A172 (cell line): ENCODE data around the gene LETM1. TPM values are rescaled to one million over a fixed set of nuclear protein-coding genes. Genes with fewer than 3 reads are reported as not detected.

Experiments
- DNase-seq: peaks from one replicate; pipeline ENCODE4 v3.0.0-alpha.2; 2015; ENCODE audit warnings: low spot score
- total RNA-seq: library from RNA; depleted of rRNA; stranded (reverse); fragments of >200 nt; shearing (Covaris generic); gene quantifications from 2 replicates; pipeline ENCODE4 v1.2.3, GENCODE V29; 2014

Gene LETM1
- total RNA-seq, 1 experiment from 2014 or later, result 55.6 TPM

DNA sequence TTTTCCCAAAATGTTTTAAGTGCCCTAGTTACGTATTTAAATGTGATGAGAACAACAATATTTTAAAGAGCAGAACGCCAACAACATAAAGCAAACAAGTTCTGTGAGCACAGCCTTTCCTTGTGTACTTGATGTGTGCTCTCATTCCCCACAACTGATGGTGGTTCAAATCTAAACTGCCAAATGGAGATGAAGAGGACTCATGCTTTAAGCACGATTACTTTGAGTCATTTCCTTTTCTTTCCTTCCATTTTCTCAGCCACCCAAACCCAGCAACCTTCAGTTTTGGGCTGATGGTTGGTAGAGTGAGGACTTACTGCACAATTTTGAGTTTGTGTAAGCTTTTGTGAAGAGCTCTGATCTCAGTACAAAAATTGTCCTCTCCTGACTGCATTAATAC is 16.9 kb upstream of the LETM1 start:
- peak; percentile 71 for DNase-seq

DNA sequence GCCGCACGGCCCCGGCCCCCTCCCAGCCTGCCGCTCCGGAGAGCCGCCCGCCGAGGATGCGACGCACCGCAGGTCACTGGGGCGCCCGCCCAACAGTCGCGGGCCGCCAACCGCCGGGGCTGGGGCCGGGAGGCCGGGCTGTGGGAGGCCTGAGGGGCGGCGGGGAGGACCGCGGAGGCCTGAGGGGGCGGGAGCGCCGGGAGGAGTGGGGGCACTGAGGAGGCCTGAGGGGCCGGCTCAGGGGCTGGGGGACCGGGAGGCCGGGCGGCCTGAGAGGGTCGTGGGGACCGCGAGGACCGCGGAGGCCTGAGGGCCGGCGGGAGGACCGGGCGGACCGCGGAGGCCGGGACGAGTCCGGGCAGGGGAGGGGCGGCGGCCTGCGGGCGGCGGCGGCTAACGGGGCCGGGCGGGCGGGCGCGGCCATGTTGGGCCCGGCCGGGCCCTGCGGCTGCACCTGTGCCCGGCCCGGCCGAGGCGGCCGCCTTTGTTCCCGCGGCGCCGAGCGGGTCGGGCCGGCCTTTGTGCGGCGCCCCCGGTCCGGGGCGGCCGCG is 15.6 kb upstream of the LETM1 start:
- no peak for DNase-seq

DNA sequence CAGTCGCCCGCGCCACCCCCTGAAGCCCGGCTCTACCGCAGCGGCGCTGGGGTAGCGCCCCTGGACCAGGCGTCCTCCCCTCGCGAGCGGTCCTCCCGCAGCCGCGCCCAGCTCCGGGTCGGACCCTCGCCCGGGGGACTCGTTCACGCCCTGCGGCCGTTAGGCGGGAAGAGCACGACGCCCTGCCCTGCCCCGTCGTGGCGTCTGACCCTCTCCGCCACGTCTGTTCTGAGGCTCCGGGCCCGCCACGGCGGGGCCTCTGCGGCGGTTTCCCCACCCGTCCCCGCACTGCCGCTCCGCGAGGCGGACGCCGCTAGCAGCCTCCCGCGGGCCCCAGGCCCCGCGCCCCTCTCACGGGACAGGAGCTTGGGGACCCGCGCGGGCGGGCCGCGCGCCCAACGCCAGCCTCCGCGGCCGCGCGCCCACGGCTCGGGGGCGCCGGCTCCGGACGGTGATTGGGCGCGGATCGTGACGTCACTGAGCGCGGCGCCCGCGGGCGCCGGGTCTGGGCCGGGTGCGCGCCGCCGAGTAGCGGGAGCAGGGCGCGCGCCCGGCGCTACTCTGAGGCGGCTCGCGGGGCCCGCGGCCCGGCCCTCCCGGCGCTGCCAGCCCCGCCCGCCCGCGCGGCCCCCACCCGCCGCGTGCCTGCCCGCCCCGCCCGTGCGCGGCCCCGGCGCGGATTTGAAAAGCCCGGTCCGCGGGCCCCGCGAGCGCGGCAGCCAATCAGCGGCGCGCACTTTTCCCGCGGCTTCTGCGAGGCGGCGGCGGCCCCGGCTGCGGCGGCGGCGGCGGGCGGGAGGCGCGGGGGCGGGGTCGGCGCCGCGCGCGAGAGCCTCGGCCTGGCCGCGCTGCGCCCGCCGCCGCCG is 14.9 kb upstream of the LETM1 start, which contains the start of gene NSD2:
Gene NSD2, plus strand, starts transcription at position 816 of the 866 bp plus-strand sequence. CDS start 29,262 bp downstream, outside the sequence.
- peak; percentile 49 for DNase-seq

DNA sequence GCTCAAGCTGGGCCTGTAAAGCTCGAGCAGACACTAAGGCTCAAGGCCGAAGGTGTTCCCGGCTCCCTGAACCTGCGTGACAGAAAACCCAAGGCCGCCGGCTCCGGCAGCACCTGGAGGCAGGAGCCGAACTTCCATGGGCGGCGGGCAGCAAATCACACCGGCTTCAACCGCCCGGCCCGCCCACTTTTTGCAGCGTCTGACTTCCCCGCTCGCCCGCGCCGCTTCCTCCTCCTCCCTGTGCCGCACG is 14.3 kb upstream of the LETM1 start:
- DNase-seq, result peak; percentile 66

DNA sequence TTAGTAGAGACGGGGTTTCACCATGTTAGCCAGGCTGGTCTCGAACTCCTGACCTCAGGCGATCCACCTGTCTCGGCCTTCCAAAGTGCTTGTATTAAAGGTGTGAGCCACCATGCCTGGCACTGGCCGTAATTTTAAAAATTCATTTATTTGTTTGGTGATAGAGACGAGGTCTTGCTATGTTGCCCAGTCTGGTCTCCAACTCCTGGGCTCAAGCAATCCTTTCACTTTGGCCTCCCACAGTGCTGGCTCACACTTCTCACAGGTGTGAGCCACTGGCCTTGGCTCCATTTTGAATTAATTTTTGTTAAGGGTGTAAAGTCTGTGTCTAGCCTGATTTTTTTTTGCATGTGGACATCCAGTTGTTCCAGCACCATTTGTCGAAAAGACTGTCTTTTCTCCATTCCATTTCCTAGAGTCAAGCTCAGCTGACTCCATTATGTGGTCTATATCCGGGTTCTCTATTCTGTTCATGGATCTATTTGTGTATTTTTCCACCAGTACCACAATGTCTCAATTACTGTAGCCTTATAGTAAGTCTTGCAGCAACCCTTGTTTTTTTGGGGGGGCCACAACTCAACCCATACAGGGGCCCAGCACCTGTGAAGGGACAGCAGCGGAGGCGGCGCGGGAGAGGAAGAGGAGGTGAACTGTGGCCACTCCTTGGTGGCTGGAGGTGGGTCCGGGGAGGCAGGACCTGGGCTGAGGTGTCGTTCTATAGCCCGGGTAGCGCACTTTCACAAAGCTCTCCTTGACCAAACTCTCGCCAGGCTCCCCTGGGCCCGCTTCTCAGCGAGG is 13.8 kb upstream of the LETM1 start:
- DNase-seq, result no peak

DNA sequence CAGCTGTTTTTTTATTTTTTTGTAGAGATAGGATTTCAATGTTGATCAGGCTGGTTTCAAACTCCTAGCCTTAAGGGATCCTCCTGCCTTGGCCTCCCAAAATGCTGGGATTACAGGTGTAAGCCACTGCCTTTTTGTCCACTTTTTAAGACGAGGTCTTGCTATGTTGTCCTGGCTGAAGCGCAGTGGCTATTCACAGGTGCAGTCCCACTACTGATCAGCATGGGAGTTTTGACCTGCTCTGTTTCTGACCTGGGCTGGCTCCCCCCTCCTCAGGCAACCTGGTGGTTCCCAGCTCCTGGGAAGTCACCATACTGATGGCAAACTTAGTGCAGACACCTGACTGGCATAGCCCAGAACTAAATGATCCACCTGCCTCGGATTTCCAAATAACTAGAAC is 13.0 kb upstream of the LETM1 start:
- DNase-seq, result no peak

DNA sequence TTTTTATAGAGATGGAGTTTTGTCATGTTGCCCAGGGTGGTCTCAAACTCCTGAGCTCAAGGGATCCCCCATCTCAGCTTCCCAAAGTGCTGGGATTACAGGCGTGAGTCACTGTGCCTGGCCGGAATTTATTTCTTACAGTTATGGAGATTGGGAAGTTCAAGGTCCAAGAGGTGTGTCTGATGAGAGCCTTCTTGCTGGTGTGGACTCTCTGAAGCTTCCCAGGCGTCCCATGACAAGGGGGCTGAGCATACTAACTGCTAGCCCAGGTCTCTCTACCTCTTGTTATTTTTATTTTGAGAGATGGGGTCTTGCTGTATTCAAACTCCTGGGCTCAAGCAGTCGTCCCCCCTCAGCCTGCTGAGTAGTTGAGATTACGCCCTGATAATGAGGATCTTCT is 12.3 kb upstream of the LETM1 start:
- no peak for DNase-seq

DNA sequence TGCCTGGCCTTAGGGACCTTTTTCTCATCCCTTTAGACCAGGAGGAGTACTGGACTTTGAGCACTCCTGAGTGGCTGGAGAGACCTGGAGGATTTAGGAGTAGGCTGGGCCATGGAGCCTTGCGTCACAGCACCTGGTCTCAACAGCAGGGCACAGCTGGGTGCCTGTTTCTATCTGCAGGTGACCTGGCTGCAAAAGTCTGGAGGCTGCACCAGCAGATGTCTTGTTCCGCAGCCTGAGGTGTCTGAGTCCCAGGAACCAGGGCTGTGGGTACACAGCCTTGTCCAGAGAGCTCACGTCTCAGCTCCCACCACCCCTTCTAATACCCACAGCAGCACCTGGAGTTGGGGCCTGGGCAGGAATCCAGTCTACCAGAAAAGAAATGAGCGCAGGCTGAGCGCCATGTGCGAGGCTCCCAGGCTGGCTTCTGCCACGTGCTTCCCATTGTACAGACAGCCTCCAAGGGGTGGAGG is 10.3 kb upstream of the LETM1 start:
- no peak for DNase-seq

DNA sequence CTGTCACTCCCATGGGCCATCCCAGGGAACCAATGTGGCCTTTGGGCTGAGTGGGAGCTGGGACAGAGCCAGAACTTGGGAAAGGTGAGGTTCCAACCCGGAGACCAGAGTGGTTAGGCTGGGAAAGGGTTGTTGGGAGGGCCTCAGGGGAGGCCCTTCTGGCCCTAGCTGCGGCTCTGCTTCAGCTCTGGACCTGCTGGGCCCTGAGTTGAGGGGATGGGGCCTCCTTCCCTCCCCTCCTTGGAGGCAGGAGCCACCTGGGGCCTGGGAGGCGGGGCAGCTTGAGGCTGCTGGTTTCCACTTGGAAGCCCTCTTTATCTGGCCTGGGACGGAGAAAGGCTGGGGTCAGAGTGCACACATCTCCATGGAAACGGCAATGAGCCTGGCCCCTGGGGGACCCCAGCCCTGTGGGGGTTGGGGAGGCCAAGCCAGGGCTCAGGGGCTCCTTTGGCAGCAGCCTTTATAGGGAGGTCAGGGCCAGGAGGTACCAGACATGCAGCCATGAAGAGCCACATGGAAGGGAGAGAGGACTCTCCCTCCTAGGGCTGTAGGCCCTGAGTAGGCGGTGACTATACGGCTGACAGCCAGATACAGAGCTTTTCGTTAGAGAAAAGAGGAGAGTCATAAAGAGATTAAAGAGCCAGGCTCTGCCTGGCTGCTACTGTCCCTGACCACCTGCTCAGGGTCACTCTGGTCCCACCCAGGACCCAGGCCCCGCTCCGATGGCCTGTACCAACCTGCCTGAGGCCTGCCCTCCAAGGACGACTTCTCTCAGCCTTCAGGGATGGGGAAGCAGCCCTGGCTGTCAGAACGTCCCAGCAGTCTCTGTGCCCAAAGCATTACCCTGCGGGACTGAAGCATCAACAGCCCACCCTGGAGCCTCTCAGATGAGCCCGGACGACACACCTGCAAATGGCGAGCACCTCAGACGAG is 8.4 kb upstream of the LETM1 start:
- DNase-seq, result no peak

DNA sequence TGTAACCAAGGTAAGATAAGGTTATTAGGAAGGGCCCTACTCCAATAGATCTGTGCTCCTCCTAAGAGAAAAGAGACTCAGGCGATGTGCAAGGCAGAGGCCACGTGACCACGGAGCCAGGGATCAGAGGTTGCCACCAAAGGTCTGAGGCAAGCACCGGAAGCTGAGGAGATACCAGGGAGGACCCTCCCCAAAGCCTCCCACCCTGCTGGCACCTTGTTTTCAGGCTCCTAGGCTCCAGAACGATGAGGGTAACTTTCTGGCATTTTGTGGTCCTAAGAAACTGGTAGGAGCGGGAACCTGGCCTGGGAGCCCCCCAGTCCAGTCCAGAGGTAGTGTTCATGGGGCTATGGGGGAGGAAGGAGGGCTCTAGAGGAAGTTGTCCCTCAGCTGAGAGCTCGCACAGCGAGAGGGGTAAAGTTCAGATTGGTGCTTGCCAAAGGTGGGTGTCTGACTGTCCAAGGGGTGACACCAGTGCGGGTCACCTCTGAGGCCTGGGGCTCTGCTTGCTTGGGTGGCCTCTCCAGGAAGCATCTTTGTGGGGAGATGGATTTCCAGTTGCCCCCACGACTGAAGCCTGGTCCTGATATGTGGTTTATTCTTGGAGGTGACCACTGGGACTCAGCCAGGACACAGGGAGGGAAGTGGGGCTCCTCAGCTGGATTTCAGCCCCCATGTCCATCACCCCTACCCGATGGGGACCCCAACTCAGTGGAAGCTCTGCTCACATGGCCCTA is 7.5 kb upstream of the LETM1 start:
- DNase-seq, result no peak

DNA sequence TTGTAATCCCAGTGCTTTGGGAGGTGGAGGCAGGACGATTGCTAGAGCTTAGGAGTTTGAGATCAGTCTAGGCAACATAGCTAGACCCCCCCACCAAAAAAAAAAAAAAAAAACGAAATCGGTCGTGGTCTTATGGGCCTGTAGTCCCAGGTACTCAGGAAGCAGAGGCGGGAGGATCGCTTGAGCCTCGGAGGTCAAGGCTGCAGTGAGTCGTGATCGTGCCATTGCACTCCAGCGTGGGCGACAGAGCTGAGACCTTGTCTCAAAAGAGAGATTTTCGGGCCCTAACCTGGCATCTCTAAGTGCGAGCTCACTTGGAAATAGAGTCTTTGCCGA is 7.0 kb upstream of the LETM1 start:
- no peak for DNase-seq

DNA sequence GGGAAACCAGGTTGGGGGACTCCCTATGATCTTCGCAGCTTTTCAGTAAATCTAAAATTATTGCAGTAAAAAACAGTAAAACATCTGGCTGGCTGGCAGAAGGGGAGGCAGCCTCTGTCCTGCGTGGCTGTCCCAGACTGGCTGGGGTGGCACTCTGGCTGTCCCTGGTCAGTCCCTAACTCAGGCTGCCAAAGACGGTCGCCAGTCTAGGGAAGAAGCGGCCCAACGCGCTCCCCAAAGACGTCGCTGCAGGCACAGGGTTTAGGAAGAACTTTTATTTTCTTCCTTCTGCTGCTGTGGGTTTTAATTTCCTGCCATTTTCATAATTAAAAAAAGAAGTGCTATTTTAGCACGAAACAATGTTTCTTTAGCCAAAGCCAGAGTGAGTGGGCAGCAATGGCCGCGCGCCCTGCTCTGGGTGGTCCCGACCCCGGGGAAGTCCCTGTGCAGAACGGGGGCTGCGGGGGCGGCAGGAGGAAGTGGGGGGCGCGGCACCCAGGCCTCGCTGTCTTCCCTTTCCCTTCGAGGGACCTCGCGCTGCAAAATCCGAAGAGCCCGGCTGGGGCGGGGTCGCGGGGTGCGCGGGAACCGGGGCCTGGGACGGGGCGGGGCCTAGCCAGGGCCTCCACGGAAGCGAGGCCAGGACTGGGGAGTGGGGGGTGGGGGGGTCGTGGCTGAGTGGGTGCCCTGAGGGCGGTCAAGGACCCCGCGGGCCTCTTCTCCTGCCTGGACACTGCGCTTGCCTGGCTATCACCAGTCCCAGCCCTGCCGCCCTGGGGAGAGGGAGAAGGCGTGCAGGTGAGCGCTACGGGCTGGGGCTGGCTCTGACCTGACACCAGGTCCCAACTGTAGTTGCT is 6.3 kb upstream of the LETM1 start:
- no peak for DNase-seq

DNA sequence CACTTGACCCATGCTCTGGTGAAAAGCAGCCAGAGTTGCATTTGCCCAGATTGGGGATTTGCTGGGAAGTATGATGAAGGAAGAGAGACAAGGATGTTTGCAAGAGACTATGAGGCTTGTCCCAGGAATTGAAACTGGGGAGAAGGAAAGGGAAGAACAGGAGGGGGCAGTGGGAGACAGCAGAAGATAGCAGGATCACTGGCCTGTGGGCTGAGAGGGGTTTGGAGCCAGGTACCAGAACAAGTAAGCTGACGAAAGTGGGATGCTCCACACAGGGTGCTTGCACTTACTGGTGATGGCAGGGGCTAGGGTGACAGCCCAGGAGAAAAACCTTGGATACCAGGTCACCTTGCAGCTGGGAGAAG is 3.4 kb upstream of the LETM1 start:
- no peak for DNase-seq

DNA sequence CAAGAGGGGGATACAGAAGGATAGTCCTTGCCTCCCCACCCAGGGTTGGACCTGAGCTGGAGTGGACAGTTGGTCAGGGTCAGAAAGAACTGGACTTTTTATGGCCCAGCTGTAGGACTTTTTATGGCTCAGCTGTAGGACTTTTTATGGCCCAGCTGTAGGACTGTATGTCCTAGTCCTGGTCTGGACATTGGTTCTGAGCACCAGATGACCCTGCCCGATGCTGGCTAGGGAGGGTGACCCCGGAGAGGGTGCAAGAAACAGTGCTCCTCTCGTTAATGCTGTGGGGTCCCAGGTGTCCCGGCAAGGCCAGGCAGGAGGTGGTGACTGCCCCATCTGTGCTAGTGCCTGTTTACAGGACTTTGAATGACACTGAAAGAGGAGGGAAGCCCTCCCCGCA is 2.0 kb upstream of the LETM1 start:
- DNase-seq, result no peak

DNA sequence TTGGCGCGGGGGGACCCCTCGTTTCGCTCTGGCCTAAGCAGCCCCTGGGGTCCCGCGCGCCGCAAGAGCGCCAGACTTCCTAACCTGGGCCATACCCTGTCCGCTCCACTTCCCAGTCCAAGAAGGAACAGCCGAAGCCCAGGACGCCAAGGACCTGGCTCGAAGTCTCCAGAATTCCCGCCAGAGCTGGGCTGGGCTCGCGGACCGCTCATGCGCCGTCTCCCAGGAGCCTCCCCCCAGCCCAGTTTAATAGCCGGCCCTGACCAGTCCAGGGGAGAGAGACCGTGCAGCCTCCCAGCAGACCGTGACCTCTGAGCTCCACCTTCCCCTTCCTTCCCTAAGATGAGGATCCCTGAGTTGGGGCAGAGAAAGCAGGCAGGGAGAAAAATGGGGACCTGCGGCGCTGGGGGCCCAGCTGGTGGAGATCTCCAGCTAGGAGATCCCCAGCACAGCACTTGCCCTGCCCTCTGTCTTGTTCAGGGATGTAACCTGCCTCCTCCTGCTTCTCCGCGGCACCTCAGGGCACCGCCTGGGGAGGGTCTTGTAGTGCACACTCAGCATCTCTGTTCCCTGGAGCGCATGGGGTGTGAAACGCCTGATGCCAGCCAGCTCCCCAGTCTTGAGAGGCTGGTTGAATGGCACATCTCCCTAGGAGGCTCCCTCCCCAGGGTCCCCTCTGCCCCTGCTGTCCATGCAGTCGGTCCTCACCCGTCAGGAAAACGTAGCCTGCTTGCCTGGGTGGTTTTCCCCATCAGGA is 1.2 kb upstream of the LETM1 start:
- no peak for DNase-seq

DNA sequence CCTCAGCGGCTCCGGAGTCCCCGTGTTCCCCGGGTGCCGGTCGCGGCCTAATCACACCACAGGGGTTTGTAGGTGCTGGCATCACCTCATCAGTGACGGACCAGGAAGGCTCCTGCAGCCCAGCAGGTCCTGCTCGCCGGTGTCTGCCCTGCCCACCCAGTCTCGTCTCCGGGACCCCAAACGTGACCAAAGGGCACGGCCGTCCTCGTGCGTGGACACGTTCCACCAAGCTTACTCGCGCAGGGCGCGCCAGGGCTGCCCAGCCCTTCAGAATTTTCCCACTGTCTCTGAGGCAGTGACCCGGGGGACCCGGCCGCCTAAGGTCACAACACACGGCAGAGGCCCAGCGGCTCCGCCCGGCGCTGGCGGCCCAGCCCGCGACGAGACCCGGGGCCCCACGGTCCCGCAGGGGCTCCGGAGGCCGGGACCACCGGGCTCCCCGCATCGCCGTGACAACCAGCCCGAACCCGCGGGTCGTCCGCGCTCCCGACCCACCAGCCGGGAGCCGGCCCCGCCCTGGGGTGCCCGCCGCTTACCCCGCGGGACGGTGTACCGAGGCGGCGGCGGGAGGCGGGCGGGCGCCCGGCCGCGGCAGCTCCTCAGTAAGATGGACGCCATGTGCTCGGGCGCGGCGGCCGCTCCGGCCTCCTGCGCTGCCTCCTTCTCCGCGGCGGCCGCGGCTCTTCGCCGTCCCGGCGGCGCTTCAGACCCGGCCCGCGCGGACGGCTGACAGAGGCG is 454 bp downstream of the LETM1 start:
- no peak for DNase-seq

DNA sequence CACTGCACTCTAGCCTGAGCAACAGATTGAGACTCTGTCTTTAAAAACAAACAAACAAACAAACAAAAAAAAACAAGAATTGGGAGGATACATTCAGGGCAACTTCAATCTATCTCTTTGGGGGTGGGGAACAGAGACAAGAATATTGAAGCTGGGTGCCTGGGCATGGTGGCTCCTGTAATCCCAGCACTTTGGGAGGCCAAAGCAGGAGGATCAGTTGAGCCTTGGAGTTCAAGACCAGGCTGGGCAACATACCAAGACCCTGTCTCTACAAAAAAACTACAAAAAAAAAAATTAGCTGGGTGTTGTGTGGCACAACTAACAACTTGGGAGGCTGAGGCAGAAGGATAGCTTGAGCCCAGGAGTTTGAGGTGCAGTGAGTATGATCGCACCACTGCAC is 1.2 kb downstream of the LETM1 start:
- no peak for DNase-seq

DNA sequence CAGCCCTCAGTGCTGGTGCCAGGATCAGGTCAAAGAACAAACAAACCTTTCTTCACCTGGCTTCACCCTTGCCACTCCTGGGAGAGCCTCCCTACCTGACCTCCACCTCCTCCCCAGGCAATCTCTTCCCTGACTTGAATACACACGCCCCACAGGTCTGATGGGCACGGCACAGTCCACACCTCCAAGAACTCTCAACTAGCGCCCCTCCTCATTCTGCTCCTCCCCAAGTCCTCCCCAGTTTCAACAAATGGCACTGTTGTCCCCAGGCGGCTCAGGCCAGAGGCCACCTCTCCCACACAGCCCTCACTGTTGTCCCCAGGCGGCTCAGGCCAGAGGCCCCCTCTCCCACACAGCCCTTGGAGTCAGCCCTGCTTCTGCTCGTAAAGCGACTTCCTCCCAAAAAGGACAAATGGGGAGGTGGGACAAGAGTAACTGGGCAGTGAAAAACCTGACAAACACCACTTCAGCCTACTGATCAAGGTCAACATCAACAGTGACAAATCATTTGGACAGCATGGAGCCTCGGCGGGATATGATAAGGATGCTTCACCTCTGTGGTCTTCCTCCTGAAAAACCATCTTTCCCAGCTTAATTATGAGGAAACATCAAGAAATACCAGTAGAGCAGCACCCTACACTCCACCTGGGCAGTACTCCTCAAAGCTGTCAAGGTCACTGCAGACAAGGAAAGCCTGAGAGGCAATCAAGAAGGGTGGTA is 2.9 kb downstream of the LETM1 start:
- no peak for DNase-seq
